ENCODE results near the gene SHCBP1L.

The SHCBP1L gene

DNA sequence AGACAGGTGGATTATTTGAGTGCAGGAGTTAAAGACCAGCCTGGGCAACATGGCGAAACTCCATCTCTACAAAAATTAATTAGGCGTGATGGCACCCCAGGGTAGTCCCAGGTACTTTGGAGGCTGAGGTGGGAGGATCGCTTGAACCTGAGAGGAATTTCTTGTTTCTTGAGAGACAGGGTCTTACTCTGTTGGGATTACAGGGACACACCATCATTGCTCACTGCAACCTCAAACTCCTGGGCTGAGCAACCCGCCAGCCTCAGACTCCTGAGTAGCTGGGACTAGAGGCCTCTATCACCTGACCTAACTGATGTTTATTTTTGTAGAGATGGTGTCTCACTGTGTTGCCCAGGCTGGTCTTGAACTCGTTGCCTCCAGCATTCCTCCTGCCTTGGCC, 89.0 kb downstream of the SHCBP1L start:
- Histone ChIP-seq H4K20me1 (ENCODE audit: insufficient read depth, low read length) (peaks cover 33% of the 10 kb centered on the region; the same call in 1 of the 2 replicates), H3K27me3 (ENCODE audit: insufficient read depth, low read length, poor library complexity) (no peaks in the 10 kb centered on the region), H3K9ac (ENCODE audit: low read depth, low read length) (no peak overlapping the region), H3K36me3 (ENCODE audit: insufficient read depth, low read length) (peaks cover 99% of the 10 kb centered on the region), H3K27ac (ENCODE audit: low read length) (no peak overlapping the region), H3K4me3 (ENCODE audit: low read depth in 1 of 2, low read length in 2 of 2) (no peak overlapping the region), H3K9me3 (ENCODE audit: insufficient read depth, low read length, severe bottlenecking) (no peaks in the 10 kb centered on the region), H3K4me2 (ENCODE audit: insufficient read depth, low read length) (no peak overlapping the region), H2AFZ (ENCODE audit: low read depth, low read length) (no peak overlapping the region), H3K4me1 (ENCODE audit: insufficient read depth, low read length) (no peaks in the 10 kb centered on the region), H3K79me2 (ENCODE audit: insufficient read depth, low read length) (peaks cover 57% of the 10 kb centered on the region)
- ATAC-seq (ENCODE audit: insufficient read depth, low read depth) (no peak; the same call in 2 of the 3 replicates), DNase-seq (no peak)
- TF ChIP-seq EZH2 (IDR thresholded peaks at IDR 0.05; ENCODE audit: borderline replicate concordance, low read depth, low read length, severe bottlenecking): no peak
- TF ChIP-seq, protein P1, sequence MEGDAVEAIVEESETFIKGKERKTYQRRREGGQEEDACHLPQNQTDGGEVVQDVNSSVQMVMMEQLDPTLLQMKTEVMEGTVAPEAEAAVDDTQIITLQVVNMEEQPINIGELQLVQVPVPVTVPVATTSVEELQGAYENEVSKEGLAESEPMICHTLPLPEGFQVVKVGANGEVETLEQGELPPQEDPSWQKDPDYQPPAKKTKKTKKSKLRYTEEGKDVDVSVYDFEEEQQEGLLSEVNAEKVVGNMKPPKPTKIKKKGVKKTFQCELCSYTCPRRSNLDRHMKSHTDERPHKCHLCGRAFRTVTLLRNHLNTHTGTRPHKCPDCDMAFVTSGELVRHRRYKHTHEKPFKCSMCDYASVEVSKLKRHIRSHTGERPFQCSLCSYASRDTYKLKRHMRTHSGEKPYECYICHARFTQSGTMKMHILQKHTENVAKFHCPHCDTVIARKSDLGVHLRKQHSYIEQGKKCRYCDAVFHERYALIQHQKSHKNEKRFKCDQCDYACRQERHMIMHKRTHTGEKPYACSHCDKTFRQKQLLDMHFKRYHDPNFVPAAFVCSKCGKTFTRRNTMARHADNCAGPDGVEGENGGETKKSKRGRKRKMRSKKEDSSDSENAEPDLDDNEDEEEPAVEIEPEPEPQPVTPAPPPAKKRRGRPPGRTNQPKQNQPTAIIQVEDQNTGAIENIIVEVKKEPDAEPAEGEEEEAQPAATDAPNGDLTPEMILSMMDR (IDR thresholded peaks at IDR 0.05; ENCODE audit: borderline replicate concordance, extremely low read depth, low read length, poor library complexity, severe bottlenecking): no peak

DNA sequence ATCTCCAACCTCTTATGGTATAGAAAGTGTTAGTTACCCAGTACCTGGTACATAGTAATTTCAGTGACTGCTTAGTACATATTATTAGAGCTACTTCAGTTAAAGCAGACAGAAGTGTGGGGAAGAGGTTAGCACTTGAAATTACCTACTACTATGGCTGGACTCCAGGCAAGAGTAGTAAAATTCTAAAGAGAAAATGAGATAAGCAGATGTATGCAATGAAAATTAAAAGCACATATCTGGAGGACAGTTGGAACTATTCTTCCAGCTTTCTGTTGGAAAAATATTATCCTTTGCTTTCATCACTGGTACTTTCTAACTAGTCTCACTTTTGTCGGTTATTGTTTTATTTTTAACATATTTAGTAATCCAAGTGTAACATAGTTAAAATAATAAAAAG, 90.1 kb downstream of the SHCBP1L start:
- Histone ChIP-seq H2AFZ (ENCODE audit: low read depth, low read length) (no peak overlapping the region), H3K27me3 (ENCODE audit: insufficient read depth, low read length, poor library complexity) (no peaks in the 10 kb centered on the region), H3K27ac (ENCODE audit: low read length) (no peak overlapping the region), H3K4me3 (ENCODE audit: low read depth in 1 of 2, low read length in 2 of 2) (no peak overlapping the region), H3K4me2 (ENCODE audit: insufficient read depth, low read length) (no peak overlapping the region), H3K4me1 (ENCODE audit: insufficient read depth, low read length) (no peaks in the 10 kb centered on the region), H3K79me2 (ENCODE audit: insufficient read depth, low read length) (peaks cover 62% of the 10 kb centered on the region), H4K20me1 (ENCODE audit: insufficient read depth, low read length) (peaks cover 39% of the 10 kb centered on the region; the same call in 1 of the 2 replicates), H3K36me3 (ENCODE audit: insufficient read depth, low read length) (peaks cover 99% of the 10 kb centered on the region), H3K9me3 (ENCODE audit: insufficient read depth, low read length, severe bottlenecking) (no peaks in the 10 kb centered on the region), H3K9ac (ENCODE audit: low read depth, low read length) (no peak overlapping the region)
- ATAC-seq (ENCODE audit: insufficient read depth, low read depth) (0 out of 3 replicates have a peak, but pooled peaks have one; percentile 10), DNase-seq (no peak)
- TF ChIP-seq, protein P1 (IDR thresholded peaks at IDR 0.05; ENCODE audit: borderline replicate concordance, extremely low read depth, low read length, poor library complexity, severe bottlenecking): no peak
- TF ChIP-seq EZH2 (IDR thresholded peaks at IDR 0.05; ENCODE audit: borderline replicate concordance, low read depth, low read length, severe bottlenecking): no peak

DNA sequence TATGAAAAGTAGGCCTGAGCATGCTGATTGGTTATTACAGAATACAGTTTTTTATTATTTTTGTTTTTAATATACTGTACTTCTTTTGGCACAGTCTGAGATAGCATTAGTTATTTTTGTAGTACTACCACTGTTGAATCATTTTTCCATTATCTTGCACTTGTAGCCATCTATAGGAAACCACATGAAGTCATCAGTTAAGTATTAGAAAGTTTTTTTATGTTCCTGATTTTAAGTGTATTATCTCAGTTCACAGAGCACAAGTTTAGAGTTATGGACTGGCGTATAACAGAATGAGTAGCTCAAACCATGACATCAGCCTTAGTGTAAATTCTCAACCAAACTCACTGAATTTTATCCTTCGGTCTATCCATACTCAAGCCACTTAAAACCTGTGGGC, 91.0 kb downstream of the SHCBP1L start:
- no peak overlapping the region for H3K4me3 ChIP-seq (ENCODE audit: low read depth in 1 of 2, low read length in 2 of 2)
- no peak overlapping the region for H3K27ac ChIP-seq (ENCODE audit: low read length)
- DNase-seq: no peak
- no peak for TF ChIP-seq EZH2 (IDR thresholded peaks at IDR 0.05; ENCODE audit: borderline replicate concordance, low read depth, low read length, severe bottlenecking)
- TF ChIP-seq, protein P1 (IDR thresholded peaks at IDR 0.05; ENCODE audit: borderline replicate concordance, extremely low read depth, low read length, poor library complexity, severe bottlenecking): no peak
- no peak for ATAC-seq (ENCODE audit: insufficient read depth, low read depth)
- H3K9me3 ChIP-seq (ENCODE audit: insufficient read depth, low read length, severe bottlenecking): no peaks in the 10 kb centered on the region
- H3K4me1 ChIP-seq (ENCODE audit: insufficient read depth, low read length): no peaks in the 10 kb centered on the region
- H3K36me3 ChIP-seq (ENCODE audit: insufficient read depth, low read length): peaks cover 99% of the 10 kb centered on the region
- H3K4me2 ChIP-seq (ENCODE audit: insufficient read depth, low read length): no peak overlapping the region
- H4K20me1 ChIP-seq (ENCODE audit: insufficient read depth, low read length): peaks cover 43% of the 10 kb centered on the region; the same call in 1 of the 2 replicates
- H3K9ac ChIP-seq (ENCODE audit: low read depth, low read length): no peak overlapping the region
- H3K27me3 ChIP-seq (ENCODE audit: insufficient read depth, low read length, poor library complexity): no peaks in the 10 kb centered on the region
- peaks cover 67% of the 10 kb centered on the region for H3K79me2 ChIP-seq (ENCODE audit: insufficient read depth, low read length)
- no peak overlapping the region for H2AFZ ChIP-seq (ENCODE audit: low read depth, low read length)

DNA sequence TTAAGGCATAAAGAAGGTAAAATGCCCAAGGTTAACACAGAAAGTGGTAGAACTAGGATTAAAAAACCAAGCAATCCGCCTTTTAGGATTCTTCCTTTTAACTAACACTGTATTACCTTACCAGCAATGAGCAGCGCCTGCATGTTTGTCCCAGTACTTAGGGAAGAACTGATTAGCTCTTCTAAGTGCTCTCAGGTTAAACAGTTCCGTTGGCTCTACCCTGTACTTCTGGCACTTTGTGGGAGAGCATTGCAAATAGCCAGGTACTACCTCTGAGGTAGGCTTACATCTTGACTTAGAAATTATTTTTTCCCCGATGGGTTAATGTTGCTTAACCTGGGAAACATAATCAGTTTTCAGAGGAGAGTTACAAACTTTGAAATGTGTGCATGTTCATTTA, 92.3 kb downstream of the SHCBP1L start:
- no peak for TF ChIP-seq EZH2 (IDR thresholded peaks at IDR 0.05; ENCODE audit: borderline replicate concordance, low read depth, low read length, severe bottlenecking)
- TF ChIP-seq, protein P1 (IDR thresholded peaks at IDR 0.05; ENCODE audit: borderline replicate concordance, extremely low read depth, low read length, poor library complexity, severe bottlenecking): no peak
- Histone ChIP-seq H3K4me3 (ENCODE audit: low read depth in 1 of 2, low read length in 2 of 2) (no peak overlapping the region), H3K27me3 (ENCODE audit: insufficient read depth, low read length, poor library complexity) (no peaks in the 10 kb centered on the region), H3K9me3 (ENCODE audit: insufficient read depth, low read length, severe bottlenecking) (no peaks in the 10 kb centered on the region), H2AFZ (ENCODE audit: low read depth, low read length) (no peak overlapping the region), H3K79me2 (ENCODE audit: insufficient read depth, low read length) (peaks cover 76% of the 10 kb centered on the region), H4K20me1 (ENCODE audit: insufficient read depth, low read length) (peaks cover 48% of the 10 kb centered on the region; the same call in 1 of the 2 replicates), H3K27ac (ENCODE audit: low read length) (no peak overlapping the region), H3K4me1 (ENCODE audit: insufficient read depth, low read length) (no peaks in the 10 kb centered on the region), H3K36me3 (ENCODE audit: insufficient read depth, low read length) (peaks cover 100% of the 10 kb centered on the region), H3K4me2 (ENCODE audit: insufficient read depth, low read length) (no peak overlapping the region), H3K9ac (ENCODE audit: low read depth, low read length) (no peak overlapping the region)
- no peak for ATAC-seq (ENCODE audit: insufficient read depth, low read depth)
- no peak for DNase-seq
